HG02840 (cell line): ENCODE measurements around the gene PTGER1.

ENCODE experiments used
- ATAC-seq: cut with Tn5 transposase; IDR thresholded peaks from one replicate; pipeline ENCODE4 v1.9.1; 2021; ENCODE audit warnings: mild to moderate bottlenecking, moderate library complexity, moderate number of reproducible peaks; ENCODE audit not compliant: unreplicated experiment, low FRiP score

Gene PTGER1

DNA sequence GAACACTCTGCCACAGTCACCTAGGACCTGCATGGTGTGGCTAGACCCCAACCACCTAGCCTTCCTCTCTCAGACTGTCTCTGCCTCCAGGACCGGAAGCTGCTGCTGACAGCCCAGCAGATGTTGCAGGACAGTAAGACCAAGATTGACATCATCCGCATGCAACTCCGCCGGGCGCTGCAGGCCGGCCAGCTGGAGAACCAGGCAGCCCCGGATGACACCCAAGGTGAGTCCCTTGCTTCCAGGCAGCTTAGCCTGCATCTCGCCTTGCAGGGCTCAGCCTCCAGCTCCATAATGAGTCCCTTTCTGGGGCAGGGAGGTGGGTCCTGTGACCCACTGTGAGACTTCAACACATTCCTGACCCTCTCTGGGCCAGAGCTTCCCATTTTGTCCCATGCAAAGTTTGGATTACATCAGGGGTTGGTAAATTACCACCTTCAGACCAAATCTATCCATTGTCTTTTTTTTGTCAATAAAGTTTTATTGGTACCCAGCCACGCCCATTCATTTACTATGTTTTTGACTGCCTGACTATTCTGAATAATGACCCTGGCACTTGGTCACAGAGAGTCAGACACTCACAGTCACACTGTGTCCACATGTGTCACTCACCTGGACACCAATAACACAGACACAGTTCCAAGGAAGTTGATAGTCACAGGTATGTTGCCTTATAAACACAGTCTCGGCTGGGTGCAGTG lies 28.7 kb downstream of the PTGER1 start:
- ATAC-seq, result no peak

DNA sequence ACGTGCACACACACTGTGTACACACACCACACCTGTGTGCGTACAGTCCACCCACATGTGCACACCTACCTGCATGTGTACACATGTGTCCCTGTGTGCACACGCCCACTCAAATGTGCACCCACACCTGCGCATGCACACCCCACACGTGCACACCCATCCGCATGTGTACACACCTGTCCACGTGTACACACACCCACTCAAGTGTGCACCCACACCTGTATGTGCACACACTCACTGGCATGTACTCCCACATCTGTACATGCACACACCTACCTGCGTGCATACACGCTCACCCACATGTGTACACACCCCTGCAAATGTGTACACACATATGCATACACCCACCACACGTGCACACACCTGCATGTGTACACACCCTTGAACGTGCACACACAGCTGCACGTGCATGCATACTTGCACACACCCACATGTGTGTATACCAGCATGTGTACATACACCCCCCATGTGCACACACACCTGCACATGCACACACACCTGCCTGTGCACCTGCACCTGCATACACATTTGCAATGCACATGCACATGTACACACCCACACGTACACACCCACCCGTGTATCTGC lies 31.4 kb downstream of the PTGER1 start:
- ATAC-seq, result no peak

DNA sequence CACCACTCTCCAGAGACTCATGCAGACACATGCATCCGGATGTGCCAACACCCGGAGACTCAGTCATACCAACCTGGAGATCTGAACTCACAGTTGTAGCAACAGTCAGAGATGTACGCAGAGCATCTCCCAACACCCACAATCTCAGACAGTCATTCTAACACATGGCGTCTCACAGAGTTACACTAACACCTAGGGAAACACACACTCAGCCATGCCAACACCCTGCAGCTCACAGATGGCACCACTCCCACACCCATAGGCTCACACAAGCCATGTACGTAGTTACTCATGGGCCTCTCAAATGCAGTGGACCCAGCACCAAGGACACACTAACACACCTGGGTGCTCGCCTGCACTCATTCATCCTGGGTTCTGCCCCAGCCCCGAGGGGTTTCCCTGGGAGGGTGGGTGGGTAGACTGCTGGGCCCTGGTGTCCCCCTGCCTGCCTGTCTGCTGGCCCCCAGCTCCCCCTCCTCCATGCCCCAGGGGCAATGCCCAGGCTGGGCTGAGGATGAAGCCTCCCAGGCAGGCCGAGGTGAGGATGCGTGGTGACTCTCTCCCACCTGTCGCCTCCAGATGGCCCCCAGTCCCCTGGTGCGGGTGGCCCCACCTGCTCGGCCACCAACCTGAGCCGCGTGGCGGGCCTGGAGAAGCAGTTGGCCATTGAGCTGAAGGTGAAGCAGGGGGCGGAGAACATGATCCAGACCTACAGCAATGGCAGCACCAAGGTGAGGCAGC lies 32.1 kb downstream of the PTGER1 start:
- no peak for ATAC-seq

DNA sequence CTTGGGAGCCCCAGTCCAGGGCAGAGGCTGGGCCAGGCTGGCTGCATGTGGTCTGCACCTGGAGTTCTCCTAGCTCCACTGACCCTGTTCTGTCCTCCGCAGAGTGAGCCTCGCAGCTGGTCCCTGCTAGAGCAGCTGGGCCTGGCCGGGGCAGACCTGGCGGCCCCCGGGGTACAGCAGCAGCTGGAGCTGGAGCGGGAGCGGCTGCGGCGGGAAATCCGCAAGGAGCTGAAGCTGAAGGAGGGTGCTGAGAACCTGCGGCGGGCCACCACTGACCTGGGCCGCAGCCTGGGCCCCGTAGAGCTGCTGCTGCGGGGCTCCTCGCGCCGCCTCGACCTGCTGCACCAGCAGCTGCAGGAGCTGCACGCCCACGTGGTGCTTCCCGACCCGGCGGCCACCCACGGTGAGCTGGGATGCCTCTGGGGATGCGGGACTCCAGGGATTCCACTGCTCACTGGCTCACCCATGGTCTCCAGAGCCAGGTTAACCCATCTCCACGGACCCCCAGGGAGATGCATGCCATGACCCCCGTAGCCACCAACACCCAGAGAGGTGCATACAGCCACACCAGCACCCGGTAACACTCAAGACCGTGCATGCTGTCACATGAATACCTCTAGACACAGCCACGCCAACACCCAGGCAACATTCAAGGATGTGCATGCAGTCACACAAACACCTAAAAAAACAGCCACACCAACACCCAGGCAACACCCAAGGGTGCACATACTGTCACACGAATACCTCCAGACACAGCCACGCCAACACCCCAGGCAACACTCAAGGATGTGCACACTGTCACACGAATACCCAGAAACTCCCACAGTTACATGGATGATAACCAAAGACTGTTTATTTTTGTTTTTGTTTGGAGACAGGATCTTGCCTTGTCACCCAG lies 33.9 kb downstream of the PTGER1 start:
- no peak for ATAC-seq

DNA sequence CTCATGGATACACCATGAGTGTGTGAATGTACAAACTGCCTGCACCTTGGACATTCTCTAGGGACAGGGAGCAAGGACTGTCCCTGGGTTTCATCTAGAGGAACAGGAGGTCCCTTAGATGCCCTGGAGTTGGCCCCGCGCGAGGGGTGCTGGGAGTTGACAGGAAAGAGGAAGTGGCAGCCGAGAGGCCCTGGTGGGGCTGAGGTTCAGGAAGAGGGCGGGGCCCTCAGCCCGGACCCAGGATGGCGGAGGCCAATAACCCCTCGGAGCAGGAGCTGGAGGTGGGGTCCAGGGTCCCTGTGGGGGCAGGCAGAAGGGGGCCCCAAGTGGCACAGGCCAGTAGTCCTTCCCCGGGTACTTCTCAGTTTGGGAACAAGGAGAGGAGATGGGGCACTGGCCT lies 35.1 kb downstream of the PTGER1 start:
- peak; percentile 79 for ATAC-seq

DNA sequence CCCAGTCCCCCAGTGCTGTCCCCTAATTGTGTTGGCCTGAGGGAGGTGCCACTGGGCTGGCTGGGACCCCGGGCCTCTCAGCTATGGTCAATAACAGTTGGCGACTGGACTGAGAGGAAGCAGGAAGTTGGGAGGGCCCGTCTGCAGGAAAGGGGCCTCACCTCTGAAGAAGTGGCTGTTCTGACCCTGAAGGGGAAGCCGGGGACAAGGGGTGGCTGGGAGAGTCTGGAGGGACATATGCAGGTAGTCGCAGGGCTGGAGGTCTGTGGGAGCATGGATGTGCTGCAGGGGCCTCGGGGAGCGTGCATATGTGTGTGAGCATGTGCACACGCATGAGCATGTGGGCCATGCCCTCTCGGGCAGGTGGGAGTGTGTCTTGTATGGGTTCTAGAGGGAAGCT lies 36.1 kb downstream of the PTGER1 start:
- ATAC-seq, result no peak

DNA sequence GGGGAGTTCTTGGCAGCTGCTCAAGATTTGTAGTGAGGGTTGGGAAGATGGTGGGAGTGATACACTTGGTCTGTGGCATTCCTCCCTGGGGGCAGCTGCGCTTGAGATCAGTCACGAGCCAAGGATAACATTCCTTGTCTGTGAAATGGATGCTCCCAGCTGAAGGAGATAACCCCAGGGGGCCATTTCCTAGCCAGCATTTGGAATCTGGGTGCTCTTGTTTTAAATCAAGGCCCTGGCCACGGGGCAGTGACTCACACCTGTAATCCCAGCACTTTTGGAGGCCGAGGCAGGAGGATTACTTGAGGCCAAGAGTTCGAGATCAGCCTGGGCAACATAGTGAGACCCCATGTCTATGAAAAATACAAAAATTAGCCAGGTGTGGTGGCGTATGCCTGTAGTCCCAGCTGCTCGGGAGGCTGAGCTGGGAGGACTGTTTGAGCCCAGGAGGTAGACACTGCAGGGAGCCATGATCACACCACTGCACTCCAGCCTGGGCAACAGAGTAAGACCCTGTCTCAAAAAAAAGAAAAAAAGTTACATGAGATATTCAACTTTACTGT lies 37.5 kb downstream of the PTGER1 start:
- no peak for ATAC-seq

DNA sequence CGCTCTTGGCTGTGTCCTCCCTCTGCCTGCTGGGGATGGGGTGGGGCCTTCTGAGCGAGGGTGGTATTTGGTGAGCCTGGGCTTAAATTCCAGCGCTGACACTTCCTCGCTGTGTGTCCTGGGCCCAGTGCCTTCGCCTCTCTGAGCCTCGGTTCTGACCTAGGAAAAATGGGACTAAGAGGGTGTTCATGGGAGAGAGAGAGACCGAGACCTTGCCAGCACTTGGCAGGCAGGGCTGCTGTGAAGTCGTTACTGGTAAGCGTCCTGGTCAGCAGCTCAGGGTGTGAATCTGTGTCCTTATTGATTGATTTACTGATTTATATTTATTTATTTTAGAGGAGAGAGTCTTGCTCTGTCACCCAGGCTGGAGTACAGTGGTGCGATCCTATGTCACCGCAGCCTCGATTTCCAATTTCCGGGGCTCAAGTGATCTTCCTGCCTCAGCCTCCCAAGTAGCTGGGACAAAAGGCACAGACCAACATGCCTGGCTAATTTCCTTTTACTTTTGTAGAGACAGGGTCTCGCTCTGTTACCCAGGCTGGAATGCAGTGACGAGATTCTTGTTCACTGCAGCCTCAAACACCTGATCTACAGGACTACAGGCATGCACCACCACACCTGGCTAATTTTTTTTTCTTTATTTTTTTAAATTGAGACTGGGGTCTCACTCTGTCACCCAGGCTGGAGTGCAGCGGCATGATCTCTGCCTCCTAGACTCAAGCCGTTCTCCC lies 39.7 kb downstream of the PTGER1 start:
- no peak for ATAC-seq

DNA sequence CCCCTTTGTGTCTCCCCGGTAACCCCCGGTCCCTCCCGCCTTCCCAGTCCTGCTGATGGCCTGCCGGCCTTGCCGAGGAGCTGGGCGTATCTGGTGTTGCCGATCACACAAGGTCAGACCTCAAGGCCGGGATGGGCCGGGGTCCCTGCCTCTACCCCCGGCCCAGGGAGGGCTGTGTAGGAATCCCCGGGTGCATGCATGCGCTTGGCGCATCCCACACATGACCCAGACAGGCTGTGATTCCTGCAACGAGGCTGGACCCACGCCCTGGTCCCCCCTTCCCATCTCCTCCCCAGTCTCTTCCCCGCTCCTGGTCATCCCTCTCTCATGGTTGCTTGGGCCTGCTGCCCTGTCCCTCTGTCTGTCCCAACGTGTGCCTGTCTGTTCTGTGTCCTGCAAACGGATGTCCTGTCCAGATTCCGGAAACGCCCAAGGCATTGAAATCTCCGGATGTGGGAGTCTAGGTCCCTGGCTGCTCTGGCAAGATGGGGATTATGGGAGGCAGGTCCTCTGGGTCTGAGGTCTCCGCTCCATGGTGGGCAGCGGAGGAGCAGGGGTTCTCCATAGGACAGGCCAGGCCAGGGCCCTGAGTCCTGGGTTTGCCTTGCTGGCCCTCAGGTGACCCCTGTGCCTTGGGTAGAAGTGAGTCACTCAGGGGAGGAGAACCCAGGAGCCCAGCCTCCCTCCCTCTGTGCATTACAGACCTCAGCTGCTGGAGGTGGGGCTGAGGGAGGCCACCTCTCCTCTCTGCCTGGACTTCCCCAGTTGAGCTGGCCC lies 40.4 kb downstream of the PTGER1 start:
- ATAC-seq, result no peak

DNA sequence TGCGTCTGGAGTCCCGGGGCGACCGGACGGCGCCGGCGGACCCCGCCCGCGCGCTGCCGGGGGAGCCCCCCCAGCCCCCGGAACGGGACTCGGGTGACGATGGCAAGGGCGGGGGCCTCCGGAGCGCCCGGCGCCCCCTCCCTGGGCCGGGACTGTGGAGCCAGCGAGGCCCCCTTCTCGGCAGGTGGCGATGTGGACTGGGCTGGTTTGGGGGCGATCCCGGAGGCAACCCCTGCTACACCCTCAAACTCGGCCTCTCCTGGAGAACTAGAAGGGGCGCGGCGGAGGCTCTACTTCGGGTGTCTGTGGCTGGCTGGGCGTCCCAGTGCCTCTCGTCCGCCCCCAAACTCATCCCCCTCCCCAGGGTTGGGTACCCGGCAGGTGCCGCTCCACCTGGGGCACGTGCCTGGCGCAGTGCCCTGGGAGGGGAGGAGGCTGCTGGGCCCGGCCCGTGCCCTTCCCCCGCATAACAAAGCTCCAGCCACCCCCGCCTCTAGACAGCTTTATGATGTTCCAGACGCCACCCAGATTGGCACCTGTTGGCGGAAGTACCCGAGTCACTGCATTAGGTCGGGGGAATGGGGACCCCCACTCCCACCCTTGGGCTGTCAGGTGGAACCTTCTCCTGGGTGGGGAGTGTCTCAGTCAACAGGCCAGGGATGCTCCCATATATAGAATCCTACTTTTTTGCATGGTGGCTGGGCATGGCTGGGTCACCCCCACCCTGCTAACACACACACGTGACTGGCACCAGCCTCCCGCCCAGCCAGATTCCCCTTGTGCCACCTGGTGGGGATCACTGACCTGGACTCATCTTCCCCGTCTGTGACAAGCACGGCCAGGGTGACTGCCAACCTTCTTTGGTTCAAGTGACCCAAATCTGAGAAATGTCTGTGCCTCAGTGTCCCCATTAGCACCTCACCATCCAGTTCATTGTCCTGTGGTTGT lies 41.3 kb downstream of the PTGER1 start:
- peak; percentile 14 for ATAC-seq

DNA sequence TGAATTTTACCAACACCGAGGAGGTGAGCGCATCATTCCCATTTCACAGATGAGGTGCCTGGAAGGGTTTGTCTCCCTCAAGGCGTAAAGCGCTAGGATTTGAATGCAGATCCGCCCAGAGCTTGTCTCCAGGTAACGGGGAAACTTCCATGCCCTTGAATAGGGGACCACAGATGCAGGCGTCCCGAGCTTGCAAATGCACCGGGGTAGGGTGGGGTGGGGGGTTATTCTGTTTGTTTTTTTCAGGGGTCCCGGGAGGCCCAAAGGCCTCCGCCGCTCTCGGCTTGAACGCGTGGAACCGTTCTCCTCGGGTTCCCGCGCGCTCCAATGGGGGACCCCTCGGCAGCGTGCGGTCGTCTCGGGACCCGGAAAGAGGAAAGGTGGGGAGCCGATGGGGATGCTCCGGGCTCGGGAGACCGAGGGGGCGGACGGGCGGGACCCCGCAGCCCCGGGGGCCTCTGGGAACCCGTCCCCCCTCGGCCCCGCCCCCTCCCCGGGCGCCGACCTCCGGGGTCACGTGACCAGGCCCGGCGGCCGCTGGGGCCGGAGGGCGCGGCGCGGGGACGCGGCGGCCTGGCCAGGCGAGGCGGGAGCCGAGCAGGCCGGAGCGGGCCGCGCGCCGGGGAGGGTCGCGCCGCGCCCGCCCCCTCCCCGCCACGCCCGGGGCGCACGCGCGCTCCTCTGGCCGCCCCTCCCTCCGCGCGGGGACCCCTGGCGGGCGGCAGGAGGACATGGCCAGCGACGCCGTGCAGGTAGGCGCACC lies 42.2 kb downstream of the PTGER1 start, which contains the start of gene PKN1:
PKN1 (plus strand) TSS at position 516 of the 763 bp plus-strand sequence; CDS start at position 732, 216 bp downstream.
- ATAC-seq, result peak; percentile 47

DNA sequence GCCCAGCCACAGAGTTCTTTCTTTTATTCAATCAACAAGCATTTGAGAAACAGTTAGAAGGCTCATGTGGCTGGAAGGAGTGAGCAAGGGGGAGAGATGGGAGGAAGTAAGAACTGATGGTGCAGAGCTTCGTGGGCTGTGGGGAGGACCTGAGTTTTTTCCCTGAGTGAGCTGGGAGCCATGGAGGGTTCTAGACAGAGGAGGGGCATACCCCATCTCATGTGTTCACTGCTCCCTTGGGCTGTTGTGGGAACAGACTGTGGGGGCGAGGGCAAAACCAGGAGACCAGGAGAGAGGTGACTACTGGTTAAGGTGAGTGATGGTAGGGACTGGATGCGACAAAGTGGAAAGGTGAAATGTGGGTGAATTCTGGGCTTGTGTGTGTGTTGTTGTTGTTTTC lies 44.4 kb downstream of the PTGER1 start:
- ATAC-seq, result no peak

DNA sequence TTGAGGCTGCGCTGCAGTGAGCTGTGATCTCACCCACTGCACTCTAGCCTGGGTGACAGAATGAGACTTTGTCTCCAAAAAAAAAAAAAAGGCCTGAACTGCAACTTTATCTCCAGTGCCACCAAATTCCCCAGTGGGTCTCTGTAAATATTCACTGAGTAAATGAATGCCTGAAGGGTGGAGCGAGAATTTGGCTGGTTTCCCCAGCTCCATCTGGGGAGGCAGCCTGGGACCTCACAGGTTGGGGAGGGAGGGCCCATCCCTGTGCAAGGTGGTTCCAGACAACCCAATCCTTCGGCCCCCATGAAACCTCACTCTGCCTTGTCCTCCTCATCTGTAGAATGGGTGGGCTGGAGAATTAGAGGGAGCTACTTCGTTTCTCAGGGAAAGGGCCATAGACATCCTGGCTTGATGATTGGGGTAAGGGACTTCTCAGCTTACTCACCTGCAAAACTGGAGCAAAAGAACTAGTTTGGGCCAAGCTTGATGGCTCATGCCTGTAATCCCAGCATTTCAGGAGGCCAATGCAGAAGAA lies 46.2 kb downstream of the PTGER1 start:
- ATAC-seq, result no peak

DNA sequence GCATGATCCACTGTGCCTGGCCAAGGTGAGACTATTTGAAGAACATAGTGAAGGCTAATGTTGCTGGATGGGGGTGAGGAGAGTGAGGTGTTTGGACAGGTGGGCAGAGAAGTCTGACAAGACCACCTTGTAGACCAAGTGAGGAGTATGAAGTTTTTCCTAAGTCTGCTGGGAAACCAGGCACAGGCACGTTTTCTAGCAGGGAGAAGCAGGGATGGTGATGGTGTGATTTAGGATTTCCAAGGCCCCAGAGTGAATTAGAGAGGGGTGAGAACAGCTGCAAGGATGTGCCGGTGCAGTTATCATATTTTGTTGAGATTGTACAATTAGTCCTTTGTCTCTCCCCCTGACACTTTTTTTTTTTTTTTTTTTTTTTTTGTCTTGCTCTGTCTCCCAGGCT lies 47.7 kb downstream of the PTGER1 start:
- ATAC-seq, result no peak

DNA sequence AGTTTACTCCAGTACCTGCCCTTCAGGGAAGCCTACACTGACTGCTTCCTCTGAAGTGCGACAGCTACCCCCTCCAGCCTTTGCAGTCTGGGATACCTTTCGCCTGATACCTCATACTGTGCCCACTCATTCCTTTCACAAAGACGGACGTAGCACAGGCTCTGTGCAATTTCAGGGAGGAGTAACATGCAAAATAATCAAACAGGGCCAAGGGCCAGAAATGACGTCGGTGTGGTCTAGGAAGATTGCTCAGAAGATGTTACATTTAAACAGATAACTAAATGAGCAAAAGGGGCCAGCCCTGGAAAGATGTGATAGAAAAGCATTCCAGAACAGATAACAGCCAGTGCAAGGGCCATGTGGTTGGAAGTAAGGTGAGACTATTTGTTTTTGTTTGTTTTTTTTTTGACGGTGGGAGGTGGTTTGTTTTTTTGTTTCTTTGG lies 49.4 kb downstream of the PTGER1 start:
- ATAC-seq, result no peak
